Measurements from ENCODE around the gene NMRAL1. TPM values are rescaled to one million over a fixed set of nuclear protein-coding genes. Genes with fewer than 3 reads are reported as not detected.
A peak's percentile ranks its signal among the peaks of the same experiment; 100 is the strongest.

NMRAL1 gene
- total RNA-seq, 1 donor from 2014 or later = 43.5 TPM

GRCh38 chr16:4494746-4495490 lies 20.5 kb upstream of the NMRAL1 start:
- TF ChIP-seq CTCF (IDR thresholded peaks at IDR 0.05) = no peak
- ATAC-seq (peak; percentile 31 to 41), DNase-seq (no peak)
- Histone ChIP-seq H3K4me3 (no peak overlapping the region), H3K27ac (no peak overlapping the region), H3K9me3 (no peaks in the 10 kb centered on the region), H3K36me3 (peaks cover 10% of the 10 kb centered on the region), H3K27me3 (ENCODE audit: low read depth) (no peaks in the 10 kb centered on the region), H3K4me1 (peaks cover 3% of the 10 kb centered on the region)
- intact Hi-C loops (cut with DNase I) = no loop called here

- ATAC-seq = no peak
These were observed 17.5 kb upstream of the NMRAL1 start for GRCh38 chr16:4491898-4492297.

DNA sequence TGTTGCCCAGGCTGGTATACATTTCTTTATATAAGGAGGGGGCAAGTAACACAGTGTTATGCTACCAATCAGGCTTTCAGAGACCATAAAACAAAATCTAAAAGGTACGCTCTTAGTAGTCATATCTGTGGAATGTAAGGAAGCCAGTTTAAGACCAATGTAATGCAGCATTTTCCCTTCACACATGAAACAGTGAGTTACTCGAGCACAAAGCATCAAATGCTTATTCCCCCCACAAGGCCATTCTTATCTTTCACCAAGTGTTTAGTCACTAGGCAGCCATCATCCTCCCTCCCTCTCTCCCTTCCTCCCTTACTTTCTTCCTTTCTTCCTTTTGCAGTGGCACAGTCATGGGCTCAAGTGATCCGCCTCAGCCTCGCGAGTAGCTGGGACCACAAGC lies 14.6 kb upstream of the NMRAL1 start:
- Histone ChIP-seq H3K9me3 (no peaks in the 10 kb centered on the region), H3K27ac (peak overlapping the region; percentile 51)

More at GRCh38 chr16:4491898-4492297, 17.5 kb upstream of the NMRAL1 start:
- no peak overlapping the region for H3K27ac ChIP-seq
- TF ChIP-seq CTCF (IDR thresholded peaks at IDR 0.05) = no peak
- DNase-seq = no peak
- H3K4me1 ChIP-seq = peaks cover 23% of the 10 kb centered on the region
- H3K4me3 ChIP-seq = no peak overlapping the region
- H3K27me3 ChIP-seq (ENCODE audit: low read depth) = no peaks in the 10 kb centered on the region
- intact Hi-C loops (cut with DNase I) = no loop called here
- H3K36me3 ChIP-seq = peaks cover 9% of the 10 kb centered on the region
- H3K9me3 ChIP-seq = no peaks in the 10 kb centered on the region

GRCh38 chr16:4488499-4488967 lies 14.1 kb upstream of the NMRAL1 start:
- H3K4me1 ChIP-seq = peaks cover 29% of the 10 kb centered on the region
- no peak for TF ChIP-seq CTCF (IDR thresholded peaks at IDR 0.05)
- DNase-seq (no peak), ATAC-seq (peak; percentile 25 to 34)
- no peaks in the 10 kb centered on the region for H3K27me3 ChIP-seq (ENCODE audit: low read depth)
- peak overlapping the region; percentile 51 for H3K27ac ChIP-seq
- no peaks in the 10 kb centered on the region for H3K9me3 ChIP-seq
- intact Hi-C loops (cut with DNase I) = no loop called here
- peaks cover 20% of the 10 kb centered on the region for H3K36me3 ChIP-seq
- no peak overlapping the region for H3K4me3 ChIP-seq

More for the DNA sequence above, 14.6 kb upstream of the NMRAL1 start:
- intact Hi-C loops (cut with DNase I) = no loop called here
- peaks cover 15% of the 10 kb centered on the region for H3K36me3 ChIP-seq
- TF ChIP-seq CTCF (IDR thresholded peaks at IDR 0.05) = no peak
- H3K4me3 ChIP-seq = no peak overlapping the region
- H3K4me1 ChIP-seq = peaks cover 29% of the 10 kb centered on the region
- no peak for DNase-seq
- ATAC-seq = no peak
- H3K27me3 ChIP-seq (ENCODE audit: low read depth) = no peaks in the 10 kb centered on the region

- TF ChIP-seq CTCF (IDR thresholded peaks at IDR 0.05) = no peak
- DNase-seq = no peak
- Histone ChIP-seq H3K4me1 (peaks cover 29% of the 10 kb centered on the region), H3K4me3 (no peak overlapping the region), H3K9me3 (no peaks in the 10 kb centered on the region), H3K27me3 (ENCODE audit: low read depth) (no peaks in the 10 kb centered on the region), H3K27ac (no peak overlapping the region), H3K36me3 (peaks cover 23% of the 10 kb centered on the region)
- intact Hi-C loops (cut with DNase I) = no loop called here
- peak; percentile 66 to 67 for ATAC-seq
These were observed 13.6 kb upstream of the NMRAL1 start for GRCh38 chr16:4487955-4488498.

All from lower lobe of right lung (tissue), 2 donors.